ENCODE results near the gene FAM184A.
"Not testable (repeated sequence)": the region's sequence is repeated elsewhere in the genome, so short reads cannot be mapped to it uniquely, and the experiment has no call there.

The FAM184A gene

DNA sequence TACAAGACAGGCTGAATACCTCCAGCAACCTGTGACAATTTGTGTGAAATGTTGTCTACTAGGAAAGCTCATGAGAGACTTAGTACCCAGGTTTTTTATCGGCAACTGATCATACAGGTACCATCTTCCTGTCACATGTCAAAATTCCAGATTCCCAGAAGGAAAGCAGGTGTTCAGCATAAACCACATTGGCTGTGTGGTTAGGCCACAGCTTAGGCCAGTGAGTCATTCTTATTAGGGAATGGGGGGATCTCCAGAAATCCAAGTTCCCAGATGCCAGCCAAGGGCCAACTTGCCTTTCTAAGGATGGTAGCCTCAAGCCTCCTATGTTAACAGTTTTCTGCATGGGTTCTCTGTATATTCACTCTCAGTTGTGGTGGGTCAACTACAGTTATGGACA lies 65.9 kb downstream of the FAM184A start:
- no peak for DNase-seq (ENCODE audit: low read depth in 2 of 2)

DNA sequence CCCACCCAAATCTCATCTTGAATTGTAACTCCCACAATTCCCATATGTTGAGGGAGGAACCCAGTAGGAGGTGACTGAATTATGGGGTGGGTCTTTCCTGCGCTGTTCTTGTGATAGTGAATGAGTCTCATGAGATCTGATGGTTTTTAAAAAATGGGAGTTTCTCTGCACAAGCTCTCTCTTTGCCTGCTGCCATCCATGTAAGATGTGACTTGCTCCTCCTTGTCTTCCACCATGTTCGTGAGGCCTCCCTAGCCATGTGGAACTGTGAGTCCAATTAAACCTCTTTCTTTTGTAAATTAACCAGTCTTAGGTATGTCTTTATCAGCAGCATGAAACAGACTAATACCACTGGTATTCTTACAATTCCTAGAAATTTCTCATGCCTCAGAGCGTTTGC lies 69.2 kb downstream of the FAM184A start:
- not testable (repeated sequence) for DNase-seq (ENCODE audit: low read depth in 2 of 2)

DNA sequence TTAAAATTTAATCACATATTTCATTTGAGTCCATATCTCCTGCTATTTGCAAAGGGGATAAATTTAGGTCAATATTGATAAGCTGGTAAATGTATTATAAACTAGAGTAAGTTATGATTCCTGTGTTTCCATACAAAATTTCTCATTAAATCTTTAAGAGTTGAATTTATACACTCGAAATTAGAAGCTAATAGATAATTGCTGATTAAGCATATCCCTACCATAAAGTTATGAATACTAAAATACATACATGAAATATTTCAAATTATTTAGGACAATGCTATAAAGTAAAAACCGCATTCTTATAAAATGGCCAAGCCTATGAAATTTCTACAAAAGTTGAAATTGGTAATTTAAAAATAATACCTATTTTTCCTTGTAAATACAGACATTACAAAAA lies 71.5 kb downstream of the FAM184A start:
- no peak for DNase-seq (ENCODE audit: low read depth in 2 of 2)

DNA sequence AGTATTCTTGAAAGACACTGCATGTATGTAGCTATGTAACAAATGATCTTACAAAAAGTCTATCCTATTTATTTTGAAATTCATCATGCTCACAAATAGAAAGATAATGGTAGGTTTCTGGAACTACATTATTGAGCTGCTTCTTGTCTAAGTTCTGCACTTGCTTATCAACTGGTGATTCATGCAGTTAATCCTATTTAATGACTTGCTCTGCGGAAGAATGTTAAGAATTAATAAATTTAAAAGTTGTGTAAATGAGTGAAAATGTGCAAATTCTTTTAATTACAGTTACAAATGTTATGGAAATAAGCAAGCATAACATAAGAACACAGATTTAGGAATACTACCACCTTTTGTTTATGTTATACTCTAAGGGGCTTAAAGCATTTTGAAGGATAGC lies 76.4 kb downstream of the FAM184A start:
- DNase-seq (ENCODE audit: low read depth in 2 of 2) = no peak

DNA sequence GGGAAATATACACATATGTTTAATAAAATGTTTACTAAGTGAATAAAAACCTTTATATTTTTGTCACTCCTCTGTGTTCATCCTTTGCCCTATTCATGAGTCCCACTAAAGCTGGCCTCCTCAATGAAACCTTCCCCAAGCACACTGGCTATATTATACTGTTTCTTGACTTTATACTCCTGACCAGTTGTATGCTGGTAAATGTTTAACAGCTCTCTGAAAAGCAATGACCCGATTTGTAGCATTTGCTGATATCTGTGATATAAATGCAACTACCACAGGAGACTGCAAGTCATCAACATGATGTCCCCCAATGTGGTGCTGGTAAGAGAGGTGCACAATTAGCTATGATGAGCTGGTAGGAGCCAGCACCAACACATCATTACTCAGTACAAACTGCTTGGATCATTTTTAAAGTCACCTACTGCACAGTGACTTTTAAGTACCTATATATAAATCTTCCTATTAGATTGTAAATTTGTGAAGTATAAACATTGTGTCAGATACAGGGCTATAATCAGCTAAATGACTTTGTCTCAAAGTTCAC lies 78.9 kb downstream of the FAM184A start:
- no peak for DNase-seq (ENCODE audit: low read depth in 2 of 2)

DNA sequence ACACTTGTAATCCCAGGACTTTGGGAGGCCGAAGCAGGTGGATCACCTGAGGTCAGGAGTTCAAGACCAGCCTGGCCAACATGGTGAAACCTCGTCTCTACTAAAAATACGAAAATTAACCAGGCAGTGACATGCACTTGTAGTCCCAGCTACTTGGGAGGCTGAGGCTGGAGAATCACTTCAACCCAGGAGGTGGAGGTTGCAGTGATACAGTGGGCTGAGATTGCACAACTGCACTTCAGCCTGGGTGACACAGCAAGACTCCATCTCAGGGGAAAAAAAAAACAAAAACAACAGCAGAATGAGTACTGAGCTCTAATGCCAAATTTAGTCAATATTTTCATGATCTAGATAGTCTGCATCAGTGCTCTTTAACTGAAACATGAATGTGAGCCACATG lies 81.0 kb downstream of the FAM184A start:
- not testable (repeated sequence) for DNase-seq (ENCODE audit: low read depth in 2 of 2)

DNA sequence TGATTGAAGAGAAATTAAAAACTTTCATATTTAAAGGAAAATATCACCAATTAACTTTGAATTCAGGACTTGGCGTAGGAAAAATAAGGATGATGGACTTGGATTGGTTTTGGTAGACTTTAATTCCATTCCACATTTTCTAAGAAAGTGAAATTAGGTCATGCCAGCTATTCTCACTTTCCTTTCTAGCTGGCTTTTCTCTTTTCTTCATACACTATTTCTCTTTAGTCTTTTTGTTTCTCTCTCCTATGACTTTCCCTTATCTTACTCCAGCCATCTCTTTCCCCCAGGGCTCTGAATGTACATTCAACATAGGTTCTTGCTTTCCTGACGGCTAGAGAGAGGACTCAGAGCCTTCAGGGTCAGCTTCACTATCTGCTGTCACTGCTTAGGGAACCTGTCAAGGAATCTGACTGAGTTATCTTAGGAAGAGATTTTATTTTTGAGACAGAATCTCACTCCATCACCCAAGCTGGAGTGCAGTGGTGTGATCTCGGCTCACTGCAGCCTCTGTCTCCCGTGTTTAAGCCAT lies 82.1 kb downstream of the FAM184A start:
- no peak for DNase-seq (ENCODE audit: low read depth in 2 of 2)

DNA sequence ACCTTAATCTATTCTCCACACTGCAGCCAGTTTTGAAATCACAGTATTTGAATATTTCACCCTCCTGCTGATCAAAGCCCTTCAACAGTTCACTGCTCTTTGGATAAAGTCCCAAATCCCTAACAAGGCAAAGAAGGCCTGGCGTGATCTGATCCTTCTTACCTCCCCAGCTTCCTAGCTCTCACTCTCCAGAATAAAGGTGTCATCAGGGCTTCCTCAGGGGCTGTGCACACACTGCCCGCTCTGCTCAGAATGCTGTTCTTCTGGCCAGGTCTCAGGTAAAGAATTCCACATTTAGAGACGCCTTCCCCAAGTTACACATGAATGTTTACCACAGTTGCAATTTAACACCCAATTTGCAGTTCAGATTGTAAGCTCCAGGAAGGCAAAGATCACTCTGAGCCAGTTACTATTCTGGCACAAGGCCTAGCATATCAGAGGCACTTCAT lies 84.6 kb downstream of the FAM184A start:
- no peak for DNase-seq (ENCODE audit: low read depth in 2 of 2)

DNA sequence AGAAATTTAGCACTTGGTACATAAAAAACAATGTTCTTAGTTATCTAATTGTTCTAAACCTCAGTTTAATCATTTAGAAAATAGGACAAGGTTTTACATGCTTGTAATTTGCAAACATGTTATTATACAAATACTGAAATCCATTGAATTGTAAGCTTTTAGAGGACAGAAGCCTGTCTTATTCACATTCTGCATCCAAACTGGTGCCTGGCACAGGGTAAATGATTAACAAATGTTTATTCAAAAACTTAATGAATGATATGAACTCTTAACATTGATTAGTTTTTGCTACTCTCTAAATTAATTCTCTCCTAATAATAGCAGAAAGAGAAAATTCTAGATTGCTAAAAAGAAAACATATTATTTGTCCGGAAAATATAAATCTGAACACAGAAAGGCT lies 85.1 kb downstream of the FAM184A start:
- no peak for DNase-seq (ENCODE audit: low read depth in 2 of 2)

DNA sequence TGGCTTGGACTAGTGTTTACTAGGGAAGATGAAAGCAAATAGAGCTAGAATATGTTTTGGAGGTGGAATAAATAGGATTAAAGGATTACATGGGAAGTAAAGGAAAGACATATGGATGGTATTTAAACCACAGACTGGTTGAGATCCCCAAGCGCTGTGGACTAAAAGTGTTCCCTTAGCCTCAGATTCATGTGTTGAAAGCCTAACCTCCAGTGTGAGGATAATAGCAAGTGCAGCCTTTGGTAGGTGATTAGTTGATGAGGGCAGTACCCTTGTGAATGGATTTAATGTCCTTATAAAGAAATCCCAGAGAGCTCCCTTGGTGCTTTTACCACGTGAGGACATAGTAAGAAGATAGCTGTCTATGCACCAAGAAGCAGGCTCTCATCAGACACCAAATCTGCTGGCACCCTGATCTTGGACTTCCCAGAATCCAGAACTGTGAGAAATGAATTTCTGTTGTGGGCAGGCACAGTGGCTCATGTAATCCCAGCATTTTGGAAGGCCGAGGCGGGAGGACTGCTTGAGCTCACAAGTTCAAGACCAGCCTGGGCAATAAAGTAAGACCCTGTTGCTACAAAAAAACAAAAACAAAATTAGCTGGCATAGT lies 86.2 kb downstream of the FAM184A start:
- no peak for DNase-seq (ENCODE audit: low read depth in 2 of 2)

DNA sequence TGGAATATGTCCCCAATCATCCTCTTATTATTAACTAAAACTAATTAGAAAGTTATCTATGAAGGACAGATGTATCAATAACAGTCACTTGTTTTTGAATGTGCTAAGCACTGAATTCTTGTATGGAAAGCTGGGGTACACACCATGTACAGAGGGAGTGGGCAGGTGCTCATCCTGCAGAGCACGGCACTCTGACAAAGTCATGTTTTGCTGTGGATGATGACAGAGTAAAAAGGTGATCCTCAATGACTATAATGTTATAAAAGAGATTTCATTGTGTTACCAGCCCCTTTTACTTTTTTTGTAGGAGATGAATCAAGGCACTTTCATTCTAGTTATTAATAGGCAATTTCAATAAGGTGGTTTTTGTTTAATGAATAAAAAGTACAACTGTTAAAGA lies 92.2 kb downstream of the FAM184A start:
- DNase-seq (ENCODE audit: low read depth in 2 of 2) = no peak

DNA sequence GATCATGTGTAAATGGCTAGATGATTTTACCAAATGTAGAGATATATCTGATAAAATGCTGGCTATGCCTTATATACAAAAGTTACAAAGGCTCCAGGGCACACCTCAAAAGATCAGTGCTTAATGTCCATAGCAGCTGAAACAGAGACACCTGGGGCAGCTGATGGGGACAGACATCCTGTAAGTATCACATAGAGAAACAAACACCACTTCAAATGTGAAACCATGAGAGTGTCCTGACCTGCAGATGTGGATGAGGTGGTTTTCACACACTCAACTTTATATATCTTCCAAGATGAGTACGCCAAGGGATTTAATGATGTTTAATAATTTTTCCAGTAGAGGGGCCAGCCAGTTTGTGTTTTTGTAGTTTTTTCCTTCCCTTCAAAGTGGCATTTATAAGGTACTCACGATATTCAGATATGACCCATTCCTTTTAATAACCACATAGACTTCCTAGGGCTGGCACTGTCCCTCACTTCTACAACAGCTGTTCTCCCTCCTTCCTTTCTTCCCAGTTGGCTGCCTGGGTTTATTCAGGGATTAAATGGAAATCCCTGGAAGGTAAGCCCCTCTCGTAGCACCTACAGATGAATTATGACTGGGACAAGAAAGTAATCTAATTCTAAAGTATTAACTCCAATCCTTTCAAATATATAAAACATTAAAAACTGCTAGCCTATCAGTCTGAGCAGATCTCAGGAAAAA lies 93.2 kb downstream of the FAM184A start:
- DNase-seq (ENCODE audit: low read depth in 2 of 2) = no peak

DNA sequence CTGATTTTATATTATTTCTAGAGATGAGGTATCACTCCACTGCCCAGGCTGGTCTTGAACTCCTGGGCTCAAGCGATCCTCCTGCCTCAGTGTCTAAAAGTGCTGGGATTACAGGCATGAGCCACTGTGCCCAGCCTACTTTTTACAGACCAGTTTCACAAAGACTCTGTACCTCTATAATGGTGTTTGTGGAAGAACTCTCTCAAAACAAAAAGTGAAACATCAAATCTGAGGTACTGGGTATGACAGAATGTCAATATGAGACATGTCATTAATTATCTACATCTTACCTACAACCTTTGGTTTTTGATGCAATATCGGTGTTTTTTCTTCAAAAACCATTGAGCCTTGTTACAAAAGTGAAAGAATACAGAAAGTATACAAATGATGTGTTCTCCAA lies 94.1 kb downstream of the FAM184A start:
- DNase-seq (ENCODE audit: low read depth in 2 of 2) = no peak

DNA sequence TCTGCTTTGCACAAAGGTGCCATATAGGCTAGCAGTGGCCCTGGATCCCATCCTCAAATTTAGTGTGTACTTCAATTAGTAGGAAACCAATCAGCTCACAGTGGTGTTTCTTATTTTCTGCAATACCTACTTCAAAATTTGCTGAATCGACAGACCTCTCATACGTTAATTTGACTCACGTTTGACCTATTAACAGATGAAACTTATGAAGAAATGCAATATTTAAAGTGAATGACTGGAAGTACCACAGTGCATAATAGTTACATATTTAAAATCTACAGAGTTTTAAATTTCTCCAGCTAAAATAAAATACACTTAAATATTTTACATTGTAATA lies 95.9 kb downstream of the FAM184A start:
- no peak for DNase-seq (ENCODE audit: low read depth in 2 of 2)

DNA sequence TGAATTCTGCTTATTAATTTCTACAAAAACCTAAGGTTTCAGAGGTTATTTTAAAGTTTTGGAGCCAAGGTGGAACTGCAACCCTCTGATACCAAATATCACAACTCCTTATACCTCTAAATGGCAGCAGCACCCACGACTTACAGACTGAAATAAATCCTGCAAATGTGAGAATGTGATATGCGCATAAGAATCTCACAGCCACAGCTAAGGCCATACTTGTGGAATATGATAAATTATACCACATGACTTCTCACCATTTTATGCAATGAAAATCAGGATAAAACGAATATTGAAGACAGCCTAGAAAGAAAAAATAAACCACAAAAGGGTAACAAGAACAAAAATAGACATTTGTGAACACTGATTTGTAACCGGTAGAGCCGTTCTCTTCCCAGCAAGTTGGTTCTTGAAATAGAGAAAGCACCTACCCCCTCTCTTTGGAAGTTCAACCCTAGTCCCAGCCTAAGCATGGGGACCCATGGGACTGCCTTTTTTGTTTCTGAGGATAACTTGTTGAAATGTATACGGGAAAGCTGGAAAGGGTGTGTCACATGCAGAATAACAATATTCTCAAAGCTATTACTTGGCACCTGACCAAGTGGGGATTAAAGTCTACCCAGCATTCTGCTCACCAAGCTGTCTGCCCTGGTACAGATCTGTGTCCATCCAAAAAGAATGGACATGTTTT lies 96.4 kb downstream of the FAM184A start:
- no peak for DNase-seq (ENCODE audit: low read depth in 2 of 2)

DNA sequence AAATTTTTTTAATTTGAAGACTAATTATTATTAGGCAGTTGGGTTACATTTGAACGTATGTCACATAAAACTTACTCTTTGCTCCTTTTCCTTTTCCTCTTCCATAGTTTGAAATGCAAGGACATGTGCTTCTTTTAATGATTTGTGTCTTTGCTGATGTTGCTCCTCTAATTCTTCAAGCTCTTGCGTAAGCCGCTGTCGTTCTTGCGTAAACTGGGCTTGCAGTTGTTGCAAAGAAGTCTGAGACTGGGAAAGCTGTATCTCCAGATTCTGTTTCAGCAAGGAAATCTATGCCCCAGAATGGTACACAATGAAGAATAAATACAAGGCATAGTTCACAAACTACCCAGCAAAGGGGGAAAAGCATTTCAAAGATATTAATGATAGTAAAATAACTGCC lies 98.4 kb downstream of the FAM184A start:
- DNase-seq (ENCODE audit: low read depth in 2 of 2) = no peak

DNA sequence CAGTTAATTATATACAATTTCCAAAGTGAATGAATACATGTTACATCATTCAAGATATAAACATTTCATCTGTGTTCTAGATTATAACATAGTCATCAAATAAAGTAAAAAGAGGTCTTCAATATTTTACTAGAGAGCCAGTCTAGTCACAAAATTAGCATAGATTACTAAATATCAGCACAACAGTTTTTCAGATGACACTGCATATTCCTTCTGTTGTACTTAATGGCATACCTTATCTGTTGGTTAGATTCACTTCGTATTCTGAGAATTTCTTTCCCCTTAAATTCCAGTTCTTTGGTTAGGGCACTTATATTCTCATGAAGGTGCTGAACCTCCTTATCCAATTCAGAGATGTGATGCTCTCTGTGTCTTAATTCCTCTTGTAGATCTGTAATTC lies 103.7 kb downstream of the FAM184A start:
- DNase-seq (ENCODE audit: low read depth in 2 of 2) = no peak

DNA sequence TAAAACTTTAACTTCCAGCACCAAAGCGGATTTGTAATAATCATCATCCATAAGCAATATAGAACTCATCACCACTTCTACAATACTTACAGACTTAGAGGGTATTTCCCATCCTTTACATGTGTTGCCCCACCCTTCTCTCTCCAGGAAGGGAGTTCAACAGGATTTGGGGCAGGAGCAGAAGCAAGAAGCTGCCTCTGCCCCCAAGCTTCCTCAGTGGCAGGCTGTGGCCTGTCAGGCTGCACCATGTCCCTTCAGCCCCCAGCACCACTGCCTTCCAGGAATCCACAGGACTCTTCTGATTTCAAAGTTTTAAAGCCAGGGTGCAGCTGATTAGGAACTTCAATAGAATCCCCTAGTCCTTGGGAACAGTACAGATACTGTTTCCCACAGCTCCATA lies 106.8 kb downstream of the FAM184A start:
- no peak for DNase-seq (ENCODE audit: low read depth in 2 of 2)

DNA sequence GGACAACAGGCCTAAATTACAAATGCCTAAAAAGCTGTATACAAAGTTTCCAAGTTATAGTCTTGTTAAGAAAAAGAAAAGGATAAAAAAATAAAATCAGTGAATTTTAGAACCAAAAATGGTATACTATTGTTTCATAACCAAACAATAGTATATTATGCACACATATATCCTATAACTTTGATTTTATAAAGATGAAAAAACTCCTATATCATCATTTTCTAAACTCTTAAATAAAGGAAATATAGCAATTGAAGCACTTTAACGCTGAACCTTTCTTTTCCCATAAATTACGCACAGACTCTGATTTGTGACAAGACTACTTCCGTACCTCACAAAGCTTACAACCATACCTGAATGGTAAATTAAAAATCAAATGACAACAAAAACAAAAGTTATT lies 107.6 kb downstream of the FAM184A start:
- no peak for DNase-seq (ENCODE audit: low read depth in 2 of 2)

DNA sequence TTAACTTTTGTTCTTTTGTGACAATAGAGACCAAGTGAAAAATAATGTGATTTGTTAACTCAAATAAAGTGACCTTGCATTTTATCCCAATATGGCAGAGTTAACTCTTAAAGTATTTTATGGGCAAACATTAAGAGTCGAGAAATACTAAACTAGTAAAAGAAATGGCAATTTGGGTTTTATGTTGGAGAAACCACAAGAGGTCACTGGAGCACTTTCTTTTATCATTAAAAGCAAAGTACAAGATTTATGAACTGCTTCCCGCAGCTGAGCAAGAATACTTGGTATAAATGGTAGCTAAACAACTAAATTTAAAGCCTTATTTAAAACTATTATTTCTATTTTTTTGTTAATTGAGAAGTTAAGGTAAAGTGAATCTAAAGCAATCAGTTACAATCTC lies 110.0 kb downstream of the FAM184A start:
- no peak for DNase-seq (ENCODE audit: low read depth in 2 of 2)

DNA sequence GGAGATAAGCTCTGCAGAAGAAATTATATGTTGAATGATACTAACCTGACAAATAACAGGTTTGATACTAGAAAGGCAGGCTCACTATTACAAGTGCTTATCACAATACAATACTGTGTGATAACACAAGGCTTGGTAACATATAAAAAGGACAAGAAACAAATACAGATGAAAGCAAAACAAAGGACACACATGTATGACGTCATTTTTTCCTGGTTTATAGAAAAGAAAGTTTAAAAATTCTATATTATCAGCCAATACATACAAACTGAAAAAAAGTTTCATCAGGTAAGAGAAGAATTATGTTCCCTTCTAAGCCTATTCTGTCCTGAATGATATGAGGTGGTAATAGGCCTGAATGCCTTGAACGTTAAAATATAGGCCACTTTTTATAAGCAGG lies 111.2 kb downstream of the FAM184A start:
- DNase-seq (ENCODE audit: low read depth in 2 of 2) = no peak

DNA sequence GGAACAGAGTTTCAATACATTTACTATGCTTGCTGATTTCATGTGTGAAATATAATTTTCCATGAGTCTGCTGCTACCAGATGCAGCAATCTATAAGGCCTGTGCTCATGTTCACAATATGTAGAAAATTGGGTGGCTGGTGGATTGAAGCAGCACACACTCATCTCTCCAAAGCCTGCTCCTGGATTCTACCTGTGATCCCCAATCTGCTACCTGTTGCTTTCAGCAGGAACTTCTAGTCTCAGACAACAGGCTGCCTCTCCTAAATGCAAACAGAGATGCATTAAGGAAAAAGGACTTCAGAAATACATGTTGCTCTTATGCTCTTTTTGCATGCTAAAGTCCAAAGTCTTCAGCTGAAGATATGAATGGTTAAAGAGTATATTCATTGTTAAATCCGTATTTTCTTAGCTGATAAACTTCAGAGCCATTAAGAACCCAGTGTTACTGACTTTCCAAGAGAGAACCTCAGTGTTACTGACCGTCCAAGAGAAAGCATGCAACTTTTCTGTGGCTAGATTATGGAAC lies 112.6 kb downstream of the FAM184A start:
- DNase-seq (ENCODE audit: low read depth in 2 of 2) = no peak

DNA sequence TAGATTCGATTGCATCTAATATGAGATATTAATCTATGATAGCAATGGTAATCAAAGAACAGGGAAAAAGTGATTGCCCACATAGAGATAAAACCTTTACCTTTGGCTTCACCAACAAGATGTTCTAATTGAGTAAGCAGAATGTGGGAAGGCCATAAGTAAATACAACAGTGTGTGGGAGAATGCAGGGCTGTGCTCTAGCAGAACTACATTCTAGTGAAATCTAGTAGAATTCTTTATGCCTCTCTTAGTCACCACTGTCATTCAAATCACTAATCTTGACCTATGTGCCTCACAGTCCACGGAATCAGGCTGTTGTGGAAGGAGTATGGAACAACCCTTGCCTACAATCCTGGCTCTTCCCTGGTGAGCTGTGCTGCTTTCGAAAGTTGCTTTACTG lies 113.1 kb downstream of the FAM184A start:
- no peak for DNase-seq (ENCODE audit: low read depth in 2 of 2)
